T-helper 9 cell (primary cell): Measurements from ENCODE around the gene HMMR.
"Not testable (repeated sequence)": the region's sequence is repeated elsewhere in the genome, so short reads cannot be mapped to it uniquely, and the experiment has no call there.

Experiments used
- DNase-seq: peaks from one replicate; pipeline ENCODE4 v3.0.0-alpha.2; 2020
- total RNA-seq, 2 donors: gene quantifications; one replicate each; lab custom pipeline; 2026; lab: John Stamatoyannopoulos, UW

Gene HMMR, protein sequence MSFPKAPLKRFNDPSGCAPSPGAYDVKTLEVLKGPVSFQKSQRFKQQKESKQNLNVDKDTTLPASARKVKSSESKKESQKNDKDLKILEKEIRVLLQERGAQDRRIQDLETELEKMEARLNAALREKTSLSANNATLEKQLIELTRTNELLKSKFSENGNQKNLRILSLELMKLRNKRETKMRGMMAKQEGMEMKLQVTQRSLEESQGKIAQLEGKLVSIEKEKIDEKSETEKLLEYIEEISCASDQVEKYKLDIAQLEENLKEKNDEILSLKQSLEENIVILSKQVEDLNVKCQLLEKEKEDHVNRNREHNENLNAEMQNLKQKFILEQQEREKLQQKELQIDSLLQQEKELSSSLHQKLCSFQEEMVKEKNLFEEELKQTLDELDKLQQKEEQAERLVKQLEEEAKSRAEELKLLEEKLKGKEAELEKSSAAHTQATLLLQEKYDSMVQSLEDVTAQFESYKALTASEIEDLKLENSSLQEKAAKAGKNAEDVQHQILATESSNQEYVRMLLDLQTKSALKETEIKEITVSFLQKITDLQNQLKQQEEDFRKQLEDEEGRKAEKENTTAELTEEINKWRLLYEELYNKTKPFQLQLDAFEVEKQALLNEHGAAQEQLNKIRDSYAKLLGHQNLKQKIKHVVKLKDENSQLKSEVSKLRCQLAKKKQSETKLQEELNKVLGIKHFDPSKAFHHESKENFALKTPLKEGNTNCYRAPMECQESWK
- total RNA-seq: 0.48 to 1.5 reads per million in 2 donors

DNA sequence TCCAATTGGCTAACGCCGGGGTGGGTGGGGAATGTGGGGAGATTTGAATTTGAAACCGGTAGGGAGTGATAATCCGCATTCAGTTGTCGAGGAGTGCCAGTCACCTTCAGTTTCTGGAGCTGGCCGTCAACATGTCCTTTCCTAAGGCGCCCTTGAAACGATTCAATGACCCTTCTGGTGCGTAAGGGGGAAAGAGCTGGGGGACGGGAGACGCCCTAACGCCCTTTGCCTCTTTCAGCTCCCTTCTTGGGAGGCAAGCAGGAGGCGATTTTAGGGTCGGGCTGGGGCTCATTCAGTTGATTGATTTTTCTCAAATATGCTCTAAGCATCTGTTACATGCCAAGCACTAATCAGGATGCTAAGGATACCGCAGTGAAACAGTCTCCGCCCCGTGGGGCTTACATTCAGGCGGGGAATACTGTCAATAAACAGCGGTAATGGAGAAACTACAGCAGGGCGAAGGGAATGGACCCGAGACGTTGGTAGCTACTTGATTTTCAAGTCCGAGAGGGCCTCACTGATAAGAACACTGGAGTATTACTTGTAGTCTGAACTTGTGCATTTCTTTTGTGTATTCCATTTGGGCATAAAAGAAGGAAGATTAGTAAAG, at the start of gene HMMR:
Gene HMMR, plus strand, starts transcription at position 71 of the 610 bp plus-strand sequence. Its CDS starts 61 bp downstream, at position 132.
- DNase-seq: no peak

DNA sequence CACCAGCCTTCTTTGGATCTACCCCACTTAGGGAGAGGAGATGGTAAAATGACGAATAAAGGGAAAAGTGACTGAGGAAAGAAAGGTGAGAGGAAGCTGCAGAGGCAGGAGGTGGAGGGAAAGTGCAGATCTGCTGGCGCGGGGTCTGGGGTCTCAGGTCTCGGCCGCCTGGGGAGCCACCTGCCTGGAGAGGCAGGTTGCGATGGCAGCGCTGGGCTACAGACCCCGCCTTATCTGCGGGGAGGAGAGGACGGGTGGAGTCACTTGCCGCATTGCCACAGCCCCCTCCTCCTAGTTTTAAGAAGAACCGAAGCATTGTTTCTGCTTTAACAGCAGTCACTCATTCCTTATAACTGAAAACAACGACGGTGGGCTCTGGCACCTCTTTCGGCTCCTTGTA, 44.8 kb upstream of the HMMR start:
- DNase-seq: not testable (repeated sequence)

DNA sequence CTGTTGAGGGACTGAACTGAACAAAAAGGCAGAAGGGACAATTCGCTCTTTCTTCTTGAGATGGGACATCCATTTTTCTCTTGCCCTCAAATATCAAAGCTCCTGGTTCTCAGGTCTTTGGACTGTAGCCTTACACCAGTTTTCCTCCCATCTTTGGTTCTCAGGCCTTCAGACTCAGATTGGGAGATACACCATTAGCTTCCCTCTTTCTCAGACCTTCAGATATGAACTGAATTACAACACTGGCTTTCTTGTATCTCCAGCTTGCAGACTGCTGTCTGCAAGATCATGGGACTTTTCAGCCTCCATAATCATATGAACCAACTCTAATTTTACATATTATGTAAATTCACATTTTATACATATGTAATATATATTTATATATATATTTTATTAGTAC, 35.6 kb upstream of the HMMR start:
- DNase-seq: no peak

DNA sequence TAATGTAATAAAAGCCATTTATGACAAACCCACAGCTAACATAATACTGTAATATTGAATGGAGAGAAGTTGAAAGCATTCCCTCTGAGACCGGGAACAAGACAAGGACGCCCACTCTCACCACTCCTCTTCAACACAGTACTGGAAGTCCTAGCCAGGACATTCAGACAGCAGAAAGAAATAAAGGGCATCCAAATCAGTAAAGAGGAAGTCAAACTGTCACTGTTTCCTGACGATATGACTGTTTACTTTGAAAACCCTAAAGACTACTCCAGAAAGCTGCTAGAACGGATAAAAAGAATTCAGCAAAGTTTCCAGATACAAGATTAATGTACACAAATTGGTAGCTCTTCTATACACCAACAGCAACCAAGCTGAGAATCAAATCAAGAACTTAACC, 34.3 kb upstream of the HMMR start:
- not testable (repeated sequence) for DNase-seq

- no peak for DNase-seq
Observed at GRCh38 chr5:163432544-163432943, 27.9 kb upstream of the HMMR start.

DNA sequence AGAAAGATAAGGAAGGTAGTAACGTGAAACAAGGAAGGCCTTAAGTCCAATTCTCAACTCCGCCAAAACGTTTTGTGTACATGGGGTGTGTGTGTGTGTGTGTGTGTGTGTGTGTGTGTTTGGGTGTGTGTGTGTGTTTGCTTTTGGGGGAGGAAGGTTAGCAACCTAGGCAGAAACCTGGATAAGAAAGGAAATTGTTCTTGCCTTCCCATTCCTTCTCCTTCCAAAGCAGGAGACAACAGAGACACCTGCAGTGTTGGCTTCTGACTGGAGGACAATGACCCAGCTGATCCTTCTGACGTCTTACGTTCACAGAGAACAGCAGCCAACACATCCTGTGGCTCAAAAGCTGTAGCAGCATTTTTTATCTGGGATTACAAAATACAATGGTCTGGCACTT, 27.2 kb upstream of the HMMR start:
- no peak for DNase-seq

DNA sequence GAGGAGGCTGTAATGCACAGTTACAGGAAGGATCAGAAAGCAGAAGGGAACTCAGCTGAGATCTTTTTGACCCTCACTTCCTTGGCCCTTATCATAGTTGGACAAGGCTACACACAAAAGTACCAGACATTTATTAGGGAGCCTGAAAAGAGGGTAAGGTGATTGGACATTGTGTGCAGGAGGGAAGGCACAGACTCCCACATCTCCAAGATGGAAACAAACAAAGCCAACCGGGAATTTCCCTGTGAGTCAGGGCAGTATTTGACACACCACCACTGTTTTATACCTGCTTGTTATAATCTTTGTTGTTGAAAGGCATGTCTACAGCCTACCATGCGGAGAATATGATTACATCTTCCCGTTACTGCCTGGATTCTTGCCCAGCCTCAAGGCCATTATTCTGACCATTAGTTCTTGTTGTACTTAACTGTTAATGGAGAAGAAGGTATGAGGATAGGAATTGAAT, 26.0 kb upstream of the HMMR start:
- no peak for DNase-seq

GRCh38 chr5:163436515-163436914, 23.9 kb upstream of the HMMR start:
- no peak for DNase-seq

GRCh38 chr5:163437011-163437308, 23.5 kb upstream of the HMMR start:
- no peak for DNase-seq

- DNase-seq: peak; percentile 78
Observed at GRCh38 chr5:163437309-163438182, 22.9 kb upstream of the HMMR start, which contains the start of gene CCNG1. TSS of gene CCNG1 (plus strand) at chr5:163437595. CDS start at chr5:163439257, 1,662 bp downstream.

DNA sequence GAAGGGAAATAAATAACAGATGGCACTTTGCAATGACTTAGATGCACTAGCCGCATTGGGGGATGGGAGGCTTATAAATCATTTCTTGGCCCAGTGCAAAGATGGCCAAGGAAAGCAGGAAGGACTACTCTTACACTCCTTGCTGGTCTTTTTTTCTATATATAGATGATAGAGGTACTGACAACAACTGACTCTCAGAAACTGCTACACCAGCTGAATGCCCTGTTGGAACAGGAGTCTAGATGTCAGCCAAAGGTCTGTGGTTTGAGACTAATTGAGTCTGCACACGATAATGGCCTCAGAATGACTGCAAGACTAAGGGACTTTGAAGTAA, 21.4 kb upstream of the HMMR start:
- DNase-seq: no peak

GRCh38 chr5:163440954-163441353, 19.5 kb upstream of the HMMR start:
- DNase-seq: no peak

GRCh38 chr5:163444526-163444925, 15.9 kb upstream of the HMMR start:
- no peak for DNase-seq

GRCh38 chr5:163445345-163445744, 15.1 kb upstream of the HMMR start:
- DNase-seq: no peak

DNA sequence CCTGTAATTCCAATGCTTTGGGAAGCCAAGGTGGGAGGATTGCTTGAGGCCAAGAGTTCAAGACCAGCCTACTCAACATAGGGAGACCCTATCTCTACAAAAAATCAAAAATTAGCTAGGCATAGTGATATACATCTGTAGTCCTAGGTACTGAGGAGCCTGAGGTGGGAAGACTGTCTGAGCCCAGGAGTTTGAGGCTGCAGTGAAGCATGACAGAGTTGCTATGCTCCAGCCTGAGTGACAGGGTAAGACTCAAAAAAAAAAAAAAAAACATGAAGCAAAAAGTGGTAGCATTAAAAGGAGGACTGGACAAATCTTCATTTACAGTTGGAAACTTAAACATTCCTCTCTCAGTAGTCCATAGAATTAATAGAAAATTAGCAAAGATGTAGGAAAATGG, 13.2 kb upstream of the HMMR start:
- DNase-seq: no peak

DNA sequence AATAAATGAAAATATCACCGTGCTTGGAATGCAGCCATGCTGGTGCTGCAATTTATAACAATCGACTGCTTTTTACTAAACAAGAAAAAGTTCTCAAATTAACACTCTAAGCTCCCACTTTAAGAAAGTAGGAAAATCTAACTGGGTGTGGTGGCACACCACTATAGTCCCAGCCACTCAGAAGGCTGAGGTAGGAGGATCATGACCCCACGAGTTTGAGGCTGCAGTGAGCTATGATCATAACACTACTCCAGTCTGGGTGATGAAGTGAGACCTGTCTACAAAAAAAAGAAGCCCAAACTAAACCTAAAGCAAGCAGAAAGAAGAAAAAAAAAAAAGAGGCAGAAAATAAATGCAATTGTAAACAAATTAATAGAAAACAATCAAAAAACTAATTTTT, 12.6 kb upstream of the HMMR start:
- no peak for DNase-seq

DNA sequence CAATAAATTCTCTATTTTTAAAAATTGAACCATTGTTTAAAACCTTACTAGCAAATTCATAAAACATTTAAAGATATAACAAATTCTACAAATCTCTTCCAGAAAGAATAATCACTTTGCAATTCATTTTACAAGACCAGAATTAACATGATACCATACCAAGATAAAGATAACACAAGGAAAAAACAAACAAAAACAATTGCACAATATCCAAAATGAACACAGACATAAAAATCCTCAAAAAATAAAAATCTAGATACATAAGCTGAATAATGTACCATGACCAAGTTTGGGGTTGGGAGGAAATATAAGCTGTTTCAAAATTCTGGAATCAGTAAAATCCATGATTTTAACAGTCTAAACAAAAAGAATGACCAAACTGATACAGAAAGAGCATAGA, 11.9 kb upstream of the HMMR start:
- DNase-seq: no peak

DNA sequence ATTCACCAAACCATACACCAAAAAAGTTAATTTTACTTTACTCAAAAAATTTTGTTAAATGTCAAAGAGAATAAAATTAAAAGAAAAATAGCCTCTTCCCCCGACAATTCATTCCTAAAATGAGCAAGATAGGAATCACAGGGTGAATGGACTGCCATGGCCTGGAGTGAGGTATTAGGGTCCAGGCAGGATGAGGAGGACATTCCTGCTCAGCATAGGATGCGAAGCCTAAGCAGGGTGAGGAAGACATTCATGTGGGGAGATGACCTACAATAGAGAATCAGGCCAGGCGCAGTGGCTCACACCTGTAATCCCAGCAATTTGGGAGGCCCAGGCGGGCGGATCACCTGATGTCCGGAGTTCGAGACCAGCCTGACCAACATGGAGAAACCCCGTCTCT, 8.9 kb upstream of the HMMR start:
- no peak for DNase-seq

DNA sequence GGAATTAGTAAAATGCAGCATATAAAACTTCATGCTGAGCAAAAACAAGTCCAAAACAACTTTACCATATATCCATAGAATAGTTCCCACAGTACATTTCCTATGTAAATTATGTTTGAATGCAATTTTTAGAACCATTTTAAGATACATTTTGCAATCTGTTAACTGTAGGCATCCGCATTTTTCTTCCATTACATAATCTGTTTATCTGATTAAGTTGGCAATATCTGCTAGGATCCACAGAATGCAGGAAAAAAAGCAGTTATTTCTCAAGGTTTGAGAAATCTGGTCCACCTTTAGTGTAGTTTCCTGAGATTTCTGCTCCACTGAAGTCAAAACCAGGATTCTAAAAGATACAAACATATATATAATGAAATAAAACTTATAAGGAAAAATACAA, 6.7 kb upstream of the HMMR start:
- no peak for DNase-seq

DNA sequence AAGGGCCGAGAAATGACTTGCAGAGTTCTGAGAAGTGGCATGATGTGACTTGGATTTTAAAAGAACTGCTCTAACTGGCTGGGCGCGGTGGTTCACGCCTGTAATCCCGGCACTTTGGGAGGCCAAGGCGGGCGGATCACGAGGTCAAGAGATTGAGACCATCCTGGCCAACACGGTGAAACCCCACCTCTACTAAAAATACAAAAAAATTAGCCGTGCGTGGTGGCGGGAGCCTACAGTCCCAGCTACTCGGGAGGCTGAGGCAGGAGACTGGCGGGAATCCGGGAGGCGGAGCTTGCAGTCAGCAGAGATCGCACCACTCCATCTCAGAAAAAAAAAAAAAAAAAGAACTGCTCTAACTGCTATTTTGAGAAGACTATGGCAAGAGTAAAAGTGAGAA, 5.0 kb upstream of the HMMR start:
- DNase-seq: not testable (repeated sequence)

DNA sequence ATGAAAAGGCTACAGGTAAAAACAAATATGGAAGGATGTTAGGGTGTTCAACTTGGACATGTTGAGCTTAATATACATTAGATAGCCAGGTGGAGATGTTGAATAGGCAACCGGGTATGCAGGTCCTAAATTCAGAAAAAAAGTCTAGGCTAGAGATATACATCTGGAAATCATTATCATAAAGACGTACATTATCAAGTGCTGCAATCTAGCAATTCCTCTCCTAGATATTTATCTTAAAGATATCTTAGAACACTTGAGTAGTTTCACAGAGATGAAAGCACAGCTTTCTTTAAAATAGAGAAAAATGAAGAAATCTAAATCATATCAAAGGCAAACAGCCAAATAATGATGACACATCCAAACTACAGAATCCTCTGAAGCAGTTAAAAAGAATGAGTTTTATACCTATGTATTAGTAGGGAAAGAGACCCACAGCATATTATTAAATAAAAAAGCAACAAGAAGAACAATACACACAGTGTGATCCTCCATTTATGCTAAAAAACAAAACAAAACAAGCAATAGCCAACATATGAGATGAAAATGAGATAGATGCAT, 4.3 kb upstream of the HMMR start:
- DNase-seq: no peak

- no peak for DNase-seq
Observed at GRCh38 chr5:163456840-163457239, 3.6 kb upstream of the HMMR start.
